ENCODE data around the gene UTF1. TPM values are rescaled to one million over a fixed set of nuclear protein-coding genes. Genes with fewer than 3 reads are reported as not detected.

The UTF1 gene
- total and polyA plus RNA-seq, 2 of the 8 experiments (the other 6 are each of a cell fraction or from before 2014, with no cell fraction given), result 0.47 to 21.8 TPM

GRCh38 chr10:133254421-133255120 is 24.6 kb downstream of the UTF1 start (continued):
- TF ChIP-seq EZH2 (IDR thresholded peaks at IDR 0.05; ENCODE audit: low read depth, low read length, severe bottlenecking) (no peak), SIN3A (conservative IDR thresholded peaks at IDR 0.05 in 1 of 2, IDR thresholded peaks at IDR 0.05 in 1 of 2; ENCODE audit: low read depth in 1 of 2, low read length in 2 of 2) (no peak), ZNF274 (IDR thresholded peaks at IDR 0.05; ENCODE audit: borderline replicate concordance, extremely low read depth, low read length) (no peak), POLR2A (IDR thresholded peaks at IDR 0.05; ENCODE audit: control extremely low read depth in 1 of 2, low read depth in 2 of 2, low read length in 2 of 2) (no peak), RAD21 (IDR thresholded peaks at IDR 0.05 in 1 of 2, conservative IDR thresholded peaks at IDR 0.05 in 1 of 2; ENCODE audit: low read depth in 2 of 2, low read length in 2 of 2) (no peak), E2F6 (IDR thresholded peaks at IDR 0.05) (no peak), CREB1 (IDR thresholded peaks at IDR 0.05) (no peak), RNF2 (IDR thresholded peaks at IDR 0.05; ENCODE audit: borderline replicate concordance, low read depth, low read length, missing control alignments, poor library complexity, severe bottlenecking) (no peak), FOSL1 (IDR thresholded peaks at IDR 0.05; ENCODE audit: insufficient read depth, low read depth, low read length) (no peak)
